Activated B cell treated with CpG ODN at 0.5 μM for 24 hours (primary cell): ENCODE measurements around the gene IL1F10. TPM values are rescaled to one million over a fixed set of nuclear protein-coding genes. Genes with fewer than 3 reads are reported as not detected.

Source experiments
- ATAC-seq: fragments of 200-7000 bp; cut with Tn5 transposase; one replicate; pipeline ENCODE4 v1.10.0; 2021; ENCODE audit warnings: low read depth, mild to moderate bottlenecking, moderate library complexity
- CTCF ChIA-PET: fragments of 350-600 bp; sonication (Branson Sonifier 250); formaldehyde crosslinking; loops from one replicate; lab custom pipeline; 2021; ENCODE audit warnings: antibody characterized with exemption; lab: Charles Lee
- POLR2A ChIA-PET: fragments of 350-600 bp; sonication (Branson Sonifier 250); formaldehyde crosslinking; loops from one replicate; lab custom pipeline; 2021; ENCODE audit warnings: antibody characterized with exemption; lab: Charles Lee
- DNase-seq: peaks from one replicate; pipeline ENCODE4 v3.0.0; 2022
- H3K27ac Mint-ChIP-seq: one replicate; pipeline ENCODE4 v1.8.0; 2020; ENCODE audit warnings: mixed read lengths
- H3K27me3 Mint-ChIP-seq: one replicate; pipeline ENCODE4 v1.8.0; 2021; ENCODE audit warnings: mixed read lengths
- H3K36me3 Mint-ChIP-seq: one replicate; pipeline ENCODE4 v1.8.0; 2021; ENCODE audit warnings: low read depth, mixed read lengths
- H3K4me1 Mint-ChIP-seq: one replicate; pipeline ENCODE4 v1.8.0; 2021; ENCODE audit warnings: mixed read lengths
- H3K4me3 Mint-ChIP-seq: one replicate; pipeline ENCODE4 v1.8.0; 2020; ENCODE audit warnings: mild to moderate bottlenecking, mixed read lengths
- H3K9me3 Mint-ChIP-seq: one replicate; pipeline ENCODE4 v1.8.0; 2020; ENCODE audit warnings: mixed read lengths
- CTCF ChIP-seq: fragments of 200-600 bp; IDR thresholded peaks from one replicate; pipeline ENCODE4 v1.8.0; 2022; ENCODE audit warnings: antibody characterized with exemption, mild to moderate bottlenecking
- intact Hi-C: fragments of 100-400 bp; cut with micrococcal nuclease; formaldehyde crosslinking; loops from one replicate; pipeline ENCODE4 v1.15.1; 2024
- total RNA-seq: library from RNA; stranded (reverse); gene quantifications from 2 replicates; pipeline ENCODE4 v1.2.3, GENCODE V29; 2022

Gene IL1F10
- total RNA-seq, 1 donor from 2014 or later, result not detected

GRCh38 chr2:113072584-113072983 is 4.8 kb downstream of the IL1F10 start:
- no peaks in the 10 kb centered on the region for H3K36me3 Mint-ChIP-seq
- POLR2A ChIA-PET, result no interaction called here
- no peaks in the 10 kb centered on the region for H3K4me1 Mint-ChIP-seq
- no peak for DNase-seq
- CTCF ChIA-PET, result no interaction called here
- ATAC-seq, result no peak
- peaks cover 24% of the 10 kb centered on the region for H3K27me3 Mint-ChIP-seq
- H3K27ac Mint-ChIP-seq, result no peak overlapping the region
- H3K9me3 Mint-ChIP-seq, result no peaks in the 10 kb centered on the region
- intact Hi-C loops, result no loop called here
- TF ChIP-seq CTCF, result no peak
- H3K4me3 Mint-ChIP-seq, result no peak overlapping the region

GRCh38 chr2:113073325-113073834 is 5.6 kb downstream of the IL1F10 start:
- no peak for DNase-seq
- POLR2A ChIA-PET, result no interaction called here

GRCh38 chr2:113075030-113075429 is 7.3 kb downstream of the IL1F10 start:
- Mint-ChIP-seq H3K27me3 (peaks cover 26% of the 10 kb centered on the region), H3K4me3 (no peak overlapping the region), H3K27ac (no peak overlapping the region), H3K9me3 (no peaks in the 10 kb centered on the region), H3K4me1 (no peaks in the 10 kb centered on the region), H3K36me3 (no peaks in the 10 kb centered on the region)
- ATAC-seq (no peak), DNase-seq (no peak)
- TF ChIP-seq CTCF, result no peak
- POLR2A ChIA-PET, result no interaction called here
- CTCF ChIA-PET, result no interaction called here
- intact Hi-C loops, result no loop called here

More at GRCh38 chr2:113073325-113073834, 5.6 kb downstream of the IL1F10 start:
- no peak overlapping the region for H3K27ac Mint-ChIP-seq
- H3K27me3 Mint-ChIP-seq, result peaks cover 26% of the 10 kb centered on the region
- no peak overlapping the region for H3K4me3 Mint-ChIP-seq
- H3K4me1 Mint-ChIP-seq, result no peaks in the 10 kb centered on the region
- intact Hi-C loops, result no loop called here
- TF ChIP-seq CTCF, result no peak
- no peak for ATAC-seq
- no peaks in the 10 kb centered on the region for H3K9me3 Mint-ChIP-seq
- no peaks in the 10 kb centered on the region for H3K36me3 Mint-ChIP-seq
- CTCF ChIA-PET, result interaction anchor here (1.1 kb wide), 1 partner anchor 126 kb away, joined by 3 read pairs; no protein-coding TSS in a partner anchor

- no peak overlapping the region for H3K4me3 Mint-ChIP-seq
- no peak overlapping the region for H3K27ac Mint-ChIP-seq
- H3K4me1 Mint-ChIP-seq, result no peaks in the 10 kb centered on the region
- no peak for TF ChIP-seq CTCF
- H3K9me3 Mint-ChIP-seq, result no peaks in the 10 kb centered on the region
- H3K27me3 Mint-ChIP-seq, result peaks cover 25% of the 10 kb centered on the region
- intact Hi-C loops, result no loop called here
- CTCF ChIA-PET, result no interaction called here
- H3K36me3 Mint-ChIP-seq, result no peaks in the 10 kb centered on the region
- DNase-seq (no peak), ATAC-seq (no peak)
- POLR2A ChIA-PET, result no interaction called here
Measured at GRCh38 chr2:113075600-113075999, 7.8 kb downstream of the IL1F10 start.

- POLR2A ChIA-PET, result no interaction called here
Measured at GRCh38 chr2:113076954-113077669, 9.3 kb downstream of the IL1F10 start.

More at GRCh38 chr2:113076954-113077669, 9.3 kb downstream of the IL1F10 start:
- Mint-ChIP-seq H3K27ac (no peak overlapping the region), H3K4me1 (no peaks in the 10 kb centered on the region), H3K27me3 (peaks cover 25% of the 10 kb centered on the region), H3K36me3 (no peaks in the 10 kb centered on the region), H3K9me3 (no peaks in the 10 kb centered on the region), H3K4me3 (no peak overlapping the region)
- intact Hi-C loops, result no loop called here
- CTCF ChIA-PET, result interaction anchor here (0.6 kb wide), 1 partner anchor 285 kb away, joined by 3 read pairs; no protein-coding TSS in a partner anchor
- no peak for TF ChIP-seq CTCF
- no peak for ATAC-seq
- no peak for DNase-seq
